ENCODE measurements around the gene NFIC. TPM values are rescaled to one million over a fixed set of nuclear protein-coding genes. Genes with fewer than 3 reads are reported as not detected.

NFIC gene
- total and polyA plus RNA-seq, 10 of the 15 experiments (the other 5 are each of a cell fraction or from before 2014, with no cell fraction given) = 0.71 to 53.5 (median 10.2) TPM

GRCh38 chr19:3389876-3390371 is 23.5 kb downstream of the NFIC start:
- H3K36me3 ChIP-seq (ENCODE audit: control insufficient read depth in 2 of 2, insufficient read depth in 2 of 2, low read length in 1 of 2) = peaks cover 0 to 21% of the 10 kb centered on the region in 2 experiments; a peak in 3 of 4 replicates
- no peak overlapping the region for H3K9ac ChIP-seq (ENCODE audit: control insufficient read depth, insufficient read depth, low read length)
- H3K79me2 ChIP-seq (ENCODE audit: control insufficient read depth, insufficient read depth, low read length) = peaks cover 42% of the 10 kb centered on the region
- ChIA-PET POLR2A (no interaction called here), RAD21 (ENCODE audit: unreplicated experiment) (no interaction called here), CTCF (no interaction called here), SMC1A (ENCODE audit: uncharacterized antibody, unreplicated experiment) (no interaction called here)
- in situ Hi-C loops (cut with MboI) = no loop called here
- H2AFZ ChIP-seq (ENCODE audit: control insufficient read depth, low read depth, low read length) = no peak overlapping the region
- BruUV-seq (replicated peaks) = TSS peak; percentile 62
- FAIRE-seq (no peak), ATAC-seq (no peak), DNase-seq (ENCODE audit: low read depth, low spot score) (no peak)
- no peaks in the 10 kb centered on the region for H3K27me3 ChIP-seq (replicated peaks in 1 of 2; ENCODE audit: control insufficient read depth in 2 of 2, insufficient read depth in 2 of 2, low read length in 1 of 2)
- no peak overlapping the region for H3K27ac ChIP-seq (ENCODE audit: control insufficient read depth, insufficient read depth)
- no peak overlapping the region for H3K4me3 ChIP-seq
- no peaks in the 10 kb centered on the region for H3K4me1 ChIP-seq (ENCODE audit: control insufficient read depth, insufficient read depth, low read length)
- TF ChIP-seq ZBTB4 (CRISPR knock-in tag; IDR thresholded peaks at IDR 0.05) = no peak
- TF ChIP-seq WRNIP1 (IDR thresholded peaks at IDR 0.05; ENCODE audit: borderline replicate concordance, low read depth, low read length) = no peak
- TF ChIP-seq ZNF217 (IDR thresholded peaks at IDR 0.05) = no peak
- no peak for TF ChIP-seq MLLT1 (IDR thresholded peaks at IDR 0.05)
- TF ChIP-seq SKIL (IDR thresholded peaks at IDR 0.05; ENCODE audit: low read depth, poor library complexity, severe bottlenecking) = no peak
- TF ChIP-seq ZNF207 (IDR thresholded peaks at IDR 0.05; ENCODE audit: borderline replicate concordance) = no peak
- TF ChIP-seq ZNF592 (IDR thresholded peaks at IDR 0.05) = no peak
- no peak for TF ChIP-seq MYC (IDR thresholded peaks at IDR 0.05; ENCODE audit: insufficient read depth, insufficient read length, insufficient replicate concordance, low read length, severe bottlenecking)
- TF ChIP-seq ZNF274 (IDR thresholded peaks at IDR 0.05; ENCODE audit: insufficient read depth, insufficient read length) = no peak
- 66% methylated on average over 17 of the region's 17 CpGs for WGBS (ENCODE audit: insufficient coverage, insufficient replicate concordance, low lambda C conversion rate, missing lambda C conversion rate)
- no peak overlapping the region for H3K4me2 ChIP-seq (ENCODE audit: control insufficient read depth, insufficient read depth)
- H4K20me1 ChIP-seq (ENCODE audit: control insufficient read depth, insufficient read depth) = no peaks in the 10 kb centered on the region
- intact Hi-C loops (cut with micrococcal nuclease; ENCODE audit: unreplicated experiment) = no loop called here
- no peaks in the 10 kb centered on the region; the same call in 2 of the 3 replicates for H3K9me3 ChIP-seq (replicated peaks; ENCODE audit: control insufficient read depth, insufficient read depth, low read length)
